ENCODE results near the gene ZNF154.

DNA sequence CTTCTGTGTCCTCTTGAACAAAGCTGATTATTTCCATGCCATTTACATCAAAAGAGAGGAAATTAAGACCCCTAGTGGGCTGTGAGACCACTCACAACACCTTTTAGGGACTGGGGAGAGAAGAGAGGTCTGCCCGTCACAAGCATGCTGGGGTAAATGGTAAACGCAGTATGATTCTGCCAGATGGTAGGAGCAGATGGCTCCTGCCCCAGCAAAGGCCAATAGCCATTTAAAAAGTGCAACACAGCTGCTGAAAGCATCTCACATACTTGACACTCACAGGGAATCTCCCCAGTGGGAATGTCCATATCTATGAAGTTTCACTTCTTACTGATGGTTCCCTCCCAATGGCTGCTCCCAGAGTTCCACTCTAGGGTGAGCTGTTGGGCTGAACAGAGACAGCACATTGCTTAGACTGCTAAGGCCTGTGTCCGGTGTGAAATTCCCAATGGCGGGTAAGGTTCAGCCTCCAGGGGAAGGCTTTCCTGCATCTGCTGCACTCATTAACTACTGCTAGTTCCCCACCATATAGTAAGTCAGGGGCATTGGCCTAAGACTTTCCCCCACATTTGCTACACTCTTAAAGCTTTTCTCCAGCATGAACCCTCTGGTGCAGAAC lies 11.0 kb upstream of the ZNF154 start:
- TF ChIP-seq ARNT (IDR thresholded peaks at IDR 0.05): no peak
- no peak for TF ChIP-seq TARDBP (IDR thresholded peaks at IDR 0.05)
- no peak for TF ChIP-seq SP1 (IDR thresholded peaks at IDR 0.05)
